Stomach (tissue), 9 donors: Measurements from ENCODE around the gene SUPV3L1. TPM values are rescaled to one million over a fixed set of nuclear protein-coding genes. Genes with fewer than 3 reads are reported as not detected.
A peak's percentile ranks its signal among the peaks of the same experiment; 100 is the strongest.

Experiments
- DNase-seq, 2 donors: peaks; one replicate each; pipeline versions ENCODE4 v3.0.0 to v3.0.0-alpha.2; 2013 to 2019
- H3K27ac ChIP-seq, 5 donors: fragments of 200-600 bp in 4 of 5; sonication (generic) in 4 of 5; one replicate each; pipeline ENCODE4 v1.5.1; 2013 to 2019; ENCODE audit warnings: mild to moderate bottlenecking in 1 of 5, moderate library complexity in 1 of 5
- H3K27me3 ChIP-seq, 3 donors: fragments of 200-600 bp; sonication (generic); one replicate each; pipeline ENCODE4 v1.5.1; 2017 to 2019; ENCODE audit warnings: mixed run types in 1 of 3
- H3K36me3 ChIP-seq, 4 donors: fragments of 200-600 bp; sonication (generic); 1 replicate in 3 of 4; 2 replicates in 1 of 4; pipeline ENCODE4 v1.5.1; 2016 to 2019
- H3K4me1 ChIP-seq, 4 donors: fragments of 200-600 bp; sonication (generic); one replicate each; pipeline ENCODE4 v1.5.1; 2016 to 2019
- H3K4me3 ChIP-seq, 4 donors: fragments of 200-600 bp; sonication (generic) in 3 of 4; one replicate each; pipeline ENCODE4 v1.5.1; 2016 to 2019; ENCODE audit warnings: mild to moderate bottlenecking in 1 of 4
- H3K9me3 ChIP-seq, 4 donors: fragments of 200-600 bp; sonication (generic); one replicate each; pipeline ENCODE4 v1.5.1; 2016 to 2019
- CTCF ChIP-seq, 7 experiments: fragments of 450-650 bp in 4 of 7; fragments of 200-600 bp in 3 of 7; sonication (generic) in 3 of 7; IDR thresholded peaks; one replicate each; pipeline ENCODE4 v1.5.1; 2016 to 2019; ENCODE audit warnings: antibody characterized with exemption in 7 of 7, control low read depth in 2 of 7, mild to moderate bottlenecking in 1 of 7
- EP300 ChIP-seq: sonication (generic); formaldehyde crosslinking; IDR thresholded peaks from one replicate; pipeline ENCODE4 v1.6.1; 2017; ENCODE audit warnings: antibody characterized with exemption
- POLR2A ChIP-seq, 4 donors: fragments of 450-650 bp; IDR thresholded peaks; one replicate each; pipeline ENCODE4 v1.6.1; 2016; ENCODE audit warnings: antibody characterized with exemption in 4 of 4, control low read depth in 2 of 4, mild to moderate bottlenecking in 1 of 4, moderate library complexity in 1 of 4
- POLR2AphosphoS5 ChIP-seq, 3 donors: sonication (generic); formaldehyde crosslinking; IDR thresholded peaks; one replicate each; pipeline ENCODE4 v1.6.1; 2016; ENCODE audit warnings: antibody characterized with exemption in 3 of 3
- WGBS, 5 donors: extraction: QIAGEN DNeasy Blood & Tissue Kit in 3 of 5; methylation state at CpG; one replicate each; pipeline versions ENCODE4 v1.1.5 to v1.1.7; 2013 to 2018; 5-methylcytosine and 5-hydroxymethylcytosine counted together
- intact Hi-C: fragments of 100-400 bp; cut with DNase I; formaldehyde crosslinking; loops from one replicate; pipeline ENCODE4 v1.15.1; 2023; ENCODE audit warnings: low total_unique reads
- polyA plus RNA-seq, 3 donors: library from polyadenylated mRNA; stranded (reverse); fragments of 200-250 nt; gene quantifications; one replicate each; pipeline ENCODE4 v1.2.3, GENCODE V29; 2013
- total RNA-seq, 5 donors: library from RNA; depleted of rRNA; stranded (reverse); fragments of >200 nt; gene quantifications; one replicate each; pipeline versions ENCODE4 v1.1.0 to v1.2.3, GENCODE V29; 2014 to 2016
- donor health status: healthy with polysubstance abuse.
- donor health status: Bipolar disorder and iron deficiency.
- donor health status: healthy.

Gene SUPV3L1
- total and polyA plus RNA-seq, 8 donors: 15.2 to 111 (median 45.5) TPM

DNA sequence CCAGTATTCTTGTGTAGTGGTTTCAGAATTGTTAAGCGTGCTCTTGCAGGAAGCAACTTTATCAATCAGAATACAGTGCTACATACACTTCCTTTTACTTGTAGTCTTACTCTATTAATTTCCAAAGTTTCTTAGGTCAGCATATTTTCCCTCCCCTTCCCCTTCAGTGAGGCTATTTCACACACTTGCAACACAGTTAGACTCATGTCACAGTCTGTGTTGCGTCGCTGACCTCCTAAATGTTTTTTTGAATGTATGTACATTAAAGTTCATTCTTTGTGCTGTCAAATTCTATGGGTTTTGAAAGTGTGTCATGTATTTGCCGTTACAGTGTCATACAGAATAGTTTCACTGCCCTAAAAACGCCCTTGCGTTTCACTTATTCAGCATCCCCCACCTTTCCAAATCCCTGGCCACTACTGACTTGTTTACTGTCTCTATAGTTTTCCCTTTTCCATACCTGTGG lies 34.7 kb downstream of the SUPV3L1 start:
- peaks cover 0 to 7% (median 3%) of the 10 kb centered on the region in 4 donors for H3K4me1 ChIP-seq
- peaks cover 0 to 9% (median 0%) of the 10 kb centered on the region in 3 donors for H3K27me3 ChIP-seq
- no peak for DNase-seq
- H3K9me3 ChIP-seq: no peaks in the 10 kb centered on the region
- H3K27ac ChIP-seq: peak overlapping the region in 1 of 5 donors; percentile 38
- intact Hi-C loops: no loop called here
- H3K4me3 ChIP-seq: no peak overlapping the region
- peaks cover 0 to 3% (median 0%) of the 10 kb centered on the region in 4 donors for H3K36me3 ChIP-seq
- TF ChIP-seq POLR2A (IDR thresholded peaks at IDR 0.05) (no peak), CTCF (IDR thresholded peaks at IDR 0.05) (no peak), EP300 (no peak), POLR2AphosphoS5 (IDR thresholded peaks at IDR 0.05) (no peak)
- 81 to 94% (median 92%) methylated on average over 6 of the region's 6 CpGs for WGBS, 5 donors

DNA sequence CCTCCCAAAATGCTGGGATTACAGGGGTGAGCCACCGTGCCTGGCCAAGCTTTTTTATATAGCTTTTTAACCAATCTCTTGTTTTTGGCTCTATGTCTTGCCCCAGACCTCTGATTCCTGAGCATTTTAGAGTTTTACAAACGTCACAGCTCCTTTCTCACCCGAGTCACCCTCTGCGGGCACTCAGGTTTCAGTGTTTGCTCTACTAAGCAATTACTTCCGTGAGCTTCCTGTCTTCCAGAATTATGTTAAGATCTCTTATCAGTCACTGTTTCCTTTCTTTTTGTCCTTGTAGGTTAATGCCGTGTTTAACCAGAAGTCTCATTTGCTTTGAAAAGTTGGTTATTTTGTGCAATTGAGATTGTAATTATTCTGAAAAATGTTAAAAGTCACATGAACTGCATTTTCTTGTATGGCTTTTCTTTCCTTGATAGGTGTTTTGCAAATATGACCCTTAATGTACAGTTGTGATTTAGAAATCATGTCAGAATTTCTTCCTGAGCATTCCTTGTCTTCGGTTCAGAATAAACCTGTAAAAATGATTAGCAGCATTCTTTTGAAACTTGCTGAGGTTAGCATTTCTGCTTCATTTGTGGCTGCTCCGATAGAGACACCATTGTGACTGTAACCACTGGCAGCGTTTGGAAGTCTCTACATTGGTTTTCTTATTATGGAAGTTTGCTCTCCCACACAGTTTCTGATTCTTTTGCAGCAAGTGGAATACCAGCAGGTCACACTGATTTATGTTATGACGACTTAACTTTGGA lies 35.6 kb downstream of the SUPV3L1 start:
- 22 to 41% (median 29%) methylated on average over 10 of the region's 10 CpGs for WGBS, 5 donors
- Histone ChIP-seq H3K27ac (peak overlapping the region in 2 of 5 donors; percentile 38 to 47), H3K36me3 (no peaks in the 10 kb centered on the region), H3K9me3 (no peaks in the 10 kb centered on the region), H3K4me1 (peaks cover 0 to 7% (median 3%) of the 10 kb centered on the region in 4 donors), H3K4me3 (no peak overlapping the region), H3K27me3 (peaks cover 0 to 9% (median 0%) of the 10 kb centered on the region in 3 donors)
- TF ChIP-seq EP300 (no peak), POLR2AphosphoS5 (IDR thresholded peaks at IDR 0.05) (no peak), POLR2A (IDR thresholded peaks at IDR 0.05) (no peak), CTCF (IDR thresholded peaks at IDR 0.05) (no peak)
- DNase-seq: no peak
- intact Hi-C loops: no loop called here

DNA sequence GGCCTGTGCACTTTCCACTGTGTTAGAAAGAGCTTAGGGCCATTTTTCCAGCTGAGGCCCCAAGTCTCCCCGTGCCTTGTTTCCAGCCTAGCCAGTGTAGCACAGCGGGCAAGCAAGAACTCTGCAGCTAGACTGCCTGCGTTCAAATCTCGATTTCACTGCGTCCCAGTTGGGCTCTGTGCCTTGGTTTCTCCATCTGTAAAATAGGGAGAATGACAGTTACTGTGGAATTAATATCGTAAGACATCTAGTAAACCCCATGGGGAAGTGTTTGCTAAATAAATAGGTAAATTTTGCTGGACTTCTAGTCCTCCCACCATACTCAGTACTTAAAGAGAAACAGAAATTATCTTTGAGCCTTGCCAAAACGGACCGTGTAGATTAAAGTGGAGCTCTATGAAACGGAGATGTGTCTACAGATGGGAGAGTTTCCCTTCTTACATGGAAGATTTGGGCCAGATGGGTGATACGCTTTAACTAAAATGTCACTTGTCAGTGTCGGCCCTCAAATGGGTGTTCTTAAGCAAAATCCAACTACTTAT lies 36.6 kb downstream of the SUPV3L1 start:
- TF ChIP-seq CTCF (IDR thresholded peaks at IDR 0.05): no peak
- TF ChIP-seq POLR2AphosphoS5 (IDR thresholded peaks at IDR 0.05): no peak
- TF ChIP-seq POLR2A (IDR thresholded peaks at IDR 0.05): no peak
- no peak for TF ChIP-seq EP300
- WGBS, 5 donors: 83 to 94% (median 92%) methylated on average over 11 of the region's 11 CpGs
- peak overlapping the region in 1 of 5 donors; percentile 26 for H3K27ac ChIP-seq

GRCh38 chr10:69217119-69217754 lies 37.2 kb downstream of the SUPV3L1 start:
- no peak overlapping the region for H3K4me3 ChIP-seq
- intact Hi-C loops: no loop called here
- H3K27ac ChIP-seq: peak overlapping the region in 1 of 5 donors; percentile 26
- TF ChIP-seq EP300 (no peak), POLR2A (IDR thresholded peaks at IDR 0.05) (no peak), POLR2AphosphoS5 (IDR thresholded peaks at IDR 0.05) (peak in 2 of 3 donors; percentile 21 to 70), CTCF (IDR thresholded peaks at IDR 0.05) (no peak)
- H3K27me3 ChIP-seq: peaks cover 0 to 17% (median 0%) of the 10 kb centered on the region in 3 donors
- no peaks in the 10 kb centered on the region for H3K9me3 ChIP-seq
- peaks cover 0 to 17% (median 9%) of the 10 kb centered on the region in 4 donors for H3K4me1 ChIP-seq
- peak in 1 of 2 donors; percentile 37 for DNase-seq
- 58 to 77% (median 61%) methylated on average over 4 of the region's 4 CpGs for WGBS, 5 donors
- H3K36me3 ChIP-seq: no peaks in the 10 kb centered on the region

More for the DNA sequence above, 36.6 kb downstream of the SUPV3L1 start:
- peaks cover 0 to 11% (median 4%) of the 10 kb centered on the region in 4 donors for H3K4me1 ChIP-seq
- H3K4me3 ChIP-seq: no peak overlapping the region
- H3K9me3 ChIP-seq: no peaks in the 10 kb centered on the region
- no peaks in the 10 kb centered on the region for H3K36me3 ChIP-seq
- no peak for DNase-seq
- H3K27me3 ChIP-seq: peaks cover 0 to 15% (median 0%) of the 10 kb centered on the region in 3 donors
- intact Hi-C loops: no loop called here
